ENCODE data around the gene P2RY8.

The P2RY8 gene

DNA sequence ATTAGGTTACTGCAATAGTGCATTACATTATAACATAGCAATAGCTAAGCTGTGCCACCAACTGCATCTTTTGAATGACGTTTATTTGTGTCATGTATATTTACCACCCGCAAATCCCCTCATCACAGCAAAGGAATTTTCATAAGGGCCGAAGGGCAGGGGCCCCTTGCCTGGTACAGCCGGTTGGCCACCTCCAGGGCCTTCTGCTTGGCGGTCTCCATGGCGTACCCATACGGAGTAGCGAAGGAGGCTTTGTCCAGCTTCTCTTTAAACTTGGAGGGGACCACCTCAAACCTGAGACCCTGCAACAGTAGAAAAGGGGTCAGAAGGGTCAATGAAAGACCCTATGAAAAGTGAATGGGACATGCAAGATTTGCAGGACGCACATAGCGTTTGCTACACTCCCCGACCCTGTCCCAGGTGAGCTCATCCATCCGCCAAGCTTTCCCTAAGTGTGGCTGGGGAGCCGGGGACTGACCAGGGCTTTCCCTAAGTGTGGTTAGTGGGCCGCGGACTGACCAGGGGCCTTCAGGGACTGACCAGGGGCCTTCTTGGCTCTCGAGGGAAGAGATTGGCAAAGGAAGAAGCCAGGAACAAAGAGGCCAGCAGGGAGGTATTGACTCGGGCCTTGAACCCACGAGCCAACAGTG, 94.8 kb downstream of the P2RY8 start:
- Histone ChIP-seq H3K36me3 (ENCODE audit: control insufficient read depth in 2 of 2, insufficient read depth in 1 of 2, low read length in 2 of 2) (peaks cover 4 to 17% of the 10 kb centered on the region in 2 experiments), H3K4me1 (ENCODE audit: control insufficient read depth, insufficient read depth, low read length) (no peaks in the 10 kb centered on the region), H3K9me3 (ENCODE audit: control insufficient read depth, insufficient read depth, low read depth, low read length) (no peaks in the 10 kb centered on the region), H3K27ac (ENCODE audit: extremely low read depth, low read depth, low read length) (no peak overlapping the region), H3K4me3 (ENCODE audit: low read depth, low read length) (no peak overlapping the region)
- ChIA-PET POLR2A (no interaction called here), CTCF (no interaction called here)
- no peak for TF ChIP-seq ZNF155 (tag by site-specific recombination; IDR thresholded peaks at IDR 0.05)
- no peak for TF ChIP-seq ZNF76 (tag by site-specific recombination; IDR thresholded peaks at IDR 0.05; ENCODE audit: borderline replicate concordance, low read depth)
- no peak for TF ChIP-seq ZNF169 (tag by site-specific recombination; IDR thresholded peaks at IDR 0.05)
- no peak for TF ChIP-seq TCF7L2 (IDR thresholded peaks at IDR 0.05; ENCODE audit: borderline replicate concordance, low read depth, low read length)
- TF ChIP-seq PRDM1 (tag by site-specific recombination; IDR thresholded peaks at IDR 0.05): no peak
- TF ChIP-seq, protein P1, sequence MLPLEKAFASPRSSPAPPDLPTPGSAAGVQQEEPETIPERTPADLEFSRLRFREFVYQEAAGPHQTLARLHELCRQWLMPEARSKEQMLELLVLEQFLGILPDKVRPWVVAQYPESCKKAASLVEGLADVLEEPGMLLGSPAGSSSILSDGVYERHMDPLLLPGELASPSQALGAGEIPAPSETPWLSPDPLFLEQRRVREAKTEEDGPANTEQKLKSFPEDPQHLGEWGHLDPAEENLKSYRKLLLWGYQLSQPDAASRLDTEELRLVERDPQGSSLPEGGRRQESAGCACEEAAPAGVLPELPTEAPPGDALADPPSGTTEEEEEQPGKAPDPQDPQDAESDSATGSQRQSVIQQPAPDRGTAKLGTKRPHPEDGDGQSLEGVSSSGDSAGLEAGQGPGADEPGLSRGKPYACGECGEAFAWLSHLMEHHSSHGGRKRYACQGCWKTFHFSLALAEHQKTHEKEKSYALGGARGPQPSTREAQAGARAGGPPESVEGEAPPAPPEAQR (tag by site-specific recombination; IDR thresholded peaks at IDR 0.05): no peak
- TF ChIP-seq, protein P2, sequence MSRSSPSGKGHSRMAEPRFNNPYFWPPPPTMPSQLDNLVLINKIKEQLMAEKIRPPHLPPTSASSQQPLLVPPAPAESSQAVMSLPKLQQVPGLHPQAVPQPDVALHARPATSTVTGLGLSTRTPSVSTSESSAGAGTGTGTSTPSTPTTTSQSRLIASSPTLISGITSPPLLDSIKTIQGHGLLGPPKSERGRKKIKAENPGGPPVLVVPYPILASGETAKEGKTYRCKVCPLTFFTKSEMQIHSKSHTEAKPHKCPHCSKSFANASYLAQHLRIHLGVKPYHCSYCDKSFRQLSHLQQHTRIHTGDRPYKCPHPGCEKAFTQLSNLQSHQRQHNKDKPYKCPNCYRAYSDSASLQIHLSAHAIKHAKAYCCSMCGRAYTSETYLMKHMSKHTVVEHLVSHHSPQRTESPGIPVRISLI (tag by site-specific recombination; IDR thresholded peaks at IDR 0.05): no peak
- TF ChIP-seq ZFP41 (tag by site-specific recombination; IDR thresholded peaks at IDR 0.05; ENCODE audit: borderline replicate concordance): no peak
- no peak for TF ChIP-seq ZNF558 (tag by site-specific recombination; IDR thresholded peaks at IDR 0.05)
- TF ChIP-seq ZNF138 (tag by site-specific recombination; IDR thresholded peaks at IDR 0.05; ENCODE audit: borderline replicate concordance): no peak
- TF ChIP-seq, protein P3, sequence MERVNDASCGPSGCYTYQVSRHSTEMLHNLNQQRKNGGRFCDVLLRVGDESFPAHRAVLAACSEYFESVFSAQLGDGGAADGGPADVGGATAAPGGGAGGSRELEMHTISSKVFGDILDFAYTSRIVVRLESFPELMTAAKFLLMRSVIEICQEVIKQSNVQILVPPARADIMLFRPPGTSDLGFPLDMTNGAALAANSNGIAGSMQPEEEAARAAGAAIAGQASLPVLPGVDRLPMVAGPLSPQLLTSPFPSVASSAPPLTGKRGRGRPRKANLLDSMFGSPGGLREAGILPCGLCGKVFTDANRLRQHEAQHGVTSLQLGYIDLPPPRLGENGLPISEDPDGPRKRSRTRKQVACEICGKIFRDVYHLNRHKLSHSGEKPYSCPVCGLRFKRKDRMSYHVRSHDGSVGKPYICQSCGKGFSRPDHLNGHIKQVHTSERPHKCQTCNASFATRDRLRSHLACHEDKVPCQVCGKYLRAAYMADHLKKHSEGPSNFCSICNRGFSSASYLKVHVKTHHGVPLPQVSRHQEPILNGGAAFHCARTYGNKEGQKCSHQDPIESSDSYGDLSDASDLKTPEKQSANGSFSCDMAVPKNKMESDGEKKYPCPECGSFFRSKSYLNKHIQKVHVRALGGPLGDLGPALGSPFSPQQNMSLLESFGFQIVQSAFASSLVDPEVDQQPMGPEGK (tag by site-specific recombination; IDR thresholded peaks at IDR 0.05): no peak
- TF ChIP-seq REPIN1 (tag by site-specific recombination; IDR thresholded peaks at IDR 0.05; ENCODE audit: low read depth): no peak
- no peak for TF ChIP-seq ZNF266 (tag by site-specific recombination; IDR thresholded peaks at IDR 0.05; ENCODE audit: low read depth)
- TF ChIP-seq ZIC2 (tag by site-specific recombination; IDR thresholded peaks at IDR 0.05): no peak
- TF ChIP-seq ZNF202 (tag by site-specific recombination; IDR thresholded peaks at IDR 0.05; ENCODE audit: borderline replicate concordance): no peak
- TF ChIP-seq ZSCAN30 (tag by site-specific recombination; IDR thresholded peaks at IDR 0.05): no peak

DNA sequence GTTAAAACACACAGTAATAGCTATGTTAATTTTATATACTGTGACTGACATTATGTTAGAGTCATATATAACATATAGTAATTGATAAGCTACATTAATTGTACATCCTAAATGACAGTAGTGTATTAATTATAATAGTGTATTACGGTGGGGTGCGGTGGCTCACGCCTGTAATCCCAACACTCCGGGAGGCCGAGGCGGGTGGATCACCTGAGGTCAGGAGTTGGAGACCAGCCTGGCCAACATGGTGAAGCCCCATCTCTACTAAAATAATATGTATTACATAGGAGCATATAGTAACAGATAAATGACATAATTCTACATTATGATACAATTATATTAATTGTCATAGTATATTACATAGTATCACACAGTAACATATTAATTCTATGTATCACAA, 96.5 kb downstream of the P2RY8 start:
- Histone ChIP-seq H3K4me3 (ENCODE audit: low read depth, low read length) (no peak overlapping the region), H3K27ac (ENCODE audit: extremely low read depth, low read depth, low read length) (no peak overlapping the region), H3K36me3 (ENCODE audit: control insufficient read depth in 2 of 2, insufficient read depth in 1 of 2, low read length in 2 of 2) (peaks cover 4 to 28% of the 10 kb centered on the region in 2 experiments), H3K9me3 (ENCODE audit: control insufficient read depth, insufficient read depth, low read depth, low read length) (no peaks in the 10 kb centered on the region), H3K4me1 (ENCODE audit: control insufficient read depth, insufficient read depth, low read length) (no peaks in the 10 kb centered on the region)
- POLR2A ChIA-PET: no interaction called here
- CTCF ChIA-PET: no interaction called here
- TF ChIP-seq, protein P4, sequence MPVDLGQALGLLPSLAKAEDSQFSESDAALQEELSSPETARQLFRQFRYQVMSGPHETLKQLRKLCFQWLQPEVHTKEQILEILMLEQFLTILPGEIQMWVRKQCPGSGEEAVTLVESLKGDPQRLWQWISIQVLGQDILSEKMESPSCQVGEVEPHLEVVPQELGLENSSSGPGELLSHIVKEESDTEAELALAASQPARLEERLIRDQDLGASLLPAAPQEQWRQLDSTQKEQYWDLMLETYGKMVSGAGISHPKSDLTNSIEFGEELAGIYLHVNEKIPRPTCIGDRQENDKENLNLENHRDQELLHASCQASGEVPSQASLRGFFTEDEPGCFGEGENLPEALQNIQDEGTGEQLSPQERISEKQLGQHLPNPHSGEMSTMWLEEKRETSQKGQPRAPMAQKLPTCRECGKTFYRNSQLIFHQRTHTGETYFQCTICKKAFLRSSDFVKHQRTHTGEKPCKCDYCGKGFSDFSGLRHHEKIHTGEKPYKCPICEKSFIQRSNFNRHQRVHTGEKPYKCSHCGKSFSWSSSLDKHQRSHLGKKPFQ (tag by site-specific recombination; IDR thresholded peaks at IDR 0.05): no peak
- TF ChIP-seq ZSCAN23 (tag by site-specific recombination; IDR thresholded peaks at IDR 0.05) (no peak), ZNF157 (tag by site-specific recombination; IDR thresholded peaks at IDR 0.05) (no peak), ZNF146 (tag by site-specific recombination; IDR thresholded peaks at IDR 0.05) (no peak), MZF1 (tag by site-specific recombination; IDR thresholded peaks at IDR 0.05; ENCODE audit: borderline replicate concordance) (no peak), SP2 (tag by site-specific recombination; IDR thresholded peaks at IDR 0.05) (no peak), ZNF555 (tag by site-specific recombination; conservative IDR thresholded peaks at IDR 0.05) (no peak)
- TF ChIP-seq, protein P5, sequence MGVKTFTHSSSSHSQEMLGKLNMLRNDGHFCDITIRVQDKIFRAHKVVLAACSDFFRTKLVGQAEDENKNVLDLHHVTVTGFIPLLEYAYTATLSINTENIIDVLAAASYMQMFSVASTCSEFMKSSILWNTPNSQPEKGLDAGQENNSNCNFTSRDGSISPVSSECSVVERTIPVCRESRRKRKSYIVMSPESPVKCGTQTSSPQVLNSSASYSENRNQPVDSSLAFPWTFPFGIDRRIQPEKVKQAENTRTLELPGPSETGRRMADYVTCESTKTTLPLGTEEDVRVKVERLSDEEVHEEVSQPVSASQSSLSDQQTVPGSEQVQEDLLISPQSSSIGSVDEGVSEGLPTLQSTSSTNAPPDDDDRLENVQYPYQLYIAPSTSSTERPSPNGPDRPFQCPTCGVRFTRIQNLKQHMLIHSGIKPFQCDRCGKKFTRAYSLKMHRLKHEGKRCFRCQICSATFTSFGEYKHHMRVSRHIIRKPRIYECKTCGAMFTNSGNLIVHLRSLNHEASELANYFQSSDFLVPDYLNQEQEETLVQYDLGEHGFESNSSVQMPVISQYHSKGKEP (tag by site-specific recombination; IDR thresholded peaks at IDR 0.05): no peak
- TF ChIP-seq, protein P6, sequence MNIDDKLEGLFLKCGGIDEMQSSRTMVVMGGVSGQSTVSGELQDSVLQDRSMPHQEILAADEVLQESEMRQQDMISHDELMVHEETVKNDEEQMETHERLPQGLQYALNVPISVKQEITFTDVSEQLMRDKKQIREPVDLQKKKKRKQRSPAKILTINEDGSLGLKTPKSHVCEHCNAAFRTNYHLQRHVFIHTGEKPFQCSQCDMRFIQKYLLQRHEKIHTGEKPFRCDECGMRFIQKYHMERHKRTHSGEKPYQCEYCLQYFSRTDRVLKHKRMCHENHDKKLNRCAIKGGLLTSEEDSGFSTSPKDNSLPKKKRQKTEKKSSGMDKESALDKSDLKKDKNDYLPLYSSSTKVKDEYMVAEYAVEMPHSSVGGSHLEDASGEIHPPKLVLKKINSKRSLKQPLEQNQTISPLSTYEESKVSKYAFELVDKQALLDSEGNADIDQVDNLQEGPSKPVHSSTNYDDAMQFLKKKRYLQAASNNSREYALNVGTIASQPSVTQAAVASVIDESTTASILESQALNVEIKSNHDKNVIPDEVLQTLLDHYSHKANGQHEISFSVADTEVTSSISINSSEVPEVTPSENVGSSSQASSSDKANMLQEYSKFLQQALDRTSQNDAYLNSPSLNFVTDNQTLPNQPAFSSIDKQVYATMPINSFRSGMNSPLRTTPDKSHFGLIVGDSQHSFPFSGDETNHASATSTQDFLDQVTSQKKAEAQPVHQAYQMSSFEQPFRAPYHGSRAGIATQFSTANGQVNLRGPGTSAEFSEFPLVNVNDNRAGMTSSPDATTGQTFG (tag by site-specific recombination; IDR thresholded peaks at IDR 0.05; ENCODE audit: borderline replicate concordance): no peak

Measured in HEK293 (cell line).